Measurements from ENCODE around the gene ME2. TPM values are rescaled to one million over a fixed set of nuclear protein-coding genes. Genes with fewer than 3 reads are reported as not detected.

Gene ME2
- total RNA-seq, result 70.5 and 70.8 TPM in 2 replicates

GRCh38 chr18:50878345-50879301, at the start of gene ME2:
TSS of gene ME2 (plus strand) at chr18:50879118. CDS start at chr18:50895821, 16,703 bp downstream.

GRCh38 chr18:50967714-50968661, 89.1 kb downstream of the ME2 start, which contains the start of gene ELAC1:
TSS of gene ELAC1 (plus strand) at chr18:50968040. CDS start at chr18:50974405, 6,365 bp downstream.

Other genes with a start within 250 kb of the ME2 start
- 0.12 TPM in 1 of 2 replicates, not detected in the other for gene MRO, start 59.1 kb upstream of the ME2 start, total RNA-seq
- 6.1 and 7.0 TPM in 2 replicates for gene ELAC1, start 88.9 kb downstream of the ME2 start, total RNA-seq
- 106 and 107 TPM in 2 replicates for gene SMAD4, start 151.1 kb downstream of the ME2 start, total RNA-seq

All from uterine smooth muscle cell (primary cell).